Testis (tissue), 3 donors: Measurements from ENCODE around the gene CENPO. TPM values are rescaled to one million over a fixed set of nuclear protein-coding genes. Genes with fewer than 3 reads are reported as not detected.
"Not testable (repeated sequence)": the region's sequence is repeated elsewhere in the genome, so short reads cannot be mapped to it uniquely, and the experiment has no call there.

Experiments
- DNase-seq: peaks from one replicate; pipeline ENCODE4 v3.0.0-alpha.2; 2019
- H3K27ac ChIP-seq, 2 donors: fragments of 200-600 bp; sonication (generic); one replicate each; pipeline ENCODE4 v1.5.1; 2019
- H3K27me3 ChIP-seq: fragments of 200-600 bp; sonication (generic); one replicate; pipeline ENCODE4 v1.5.1; 2019
- H3K36me3 ChIP-seq: fragments of 200-600 bp; sonication (generic); one replicate; pipeline ENCODE4 v1.5.1; 2017; ENCODE audit warnings: low read depth; ENCODE audit errors: missing control alignments
- H3K4me1 ChIP-seq: fragments of 200-600 bp; sonication (generic); one replicate; pipeline ENCODE4 v1.5.1; 2019
- H3K4me3 ChIP-seq, 2 donors: fragments of 200-600 bp; sonication (generic); one replicate each; pipeline ENCODE4 v1.5.1; 2017 to 2019
- H3K9me3 ChIP-seq: fragments of 200-600 bp; sonication (generic); one replicate; pipeline ENCODE4 v1.5.1; 2017
- CTCF ChIP-seq, 3 experiments: fragments of 450-650 bp in 2 of 3; fragments of 200-600 bp in 1 of 3; sonication (generic) in 1 of 3; IDR thresholded peaks; one replicate each; pipeline ENCODE4 v1.5.1; 2016 to 2019; ENCODE audit warnings: antibody characterized with exemption in 3 of 3, mild to moderate bottlenecking in 2 of 3, moderate library complexity in 1 of 3
- POLR2A ChIP-seq: fragments of 450-650 bp; IDR thresholded peaks from one replicate; pipeline ENCODE4 v1.6.1; 2017; ENCODE audit warnings: antibody characterized with exemption, mild to moderate bottlenecking, moderate library complexity
- WGBS, 2 donors: methylation state at CpG; one replicate each; pipeline ENCODE4 v1.1.5; 2018; 5-methylcytosine and 5-hydroxymethylcytosine counted together
- intact Hi-C: fragments of 100-400 bp; cut with DNase I; formaldehyde crosslinking; loops from one replicate; pipeline ENCODE4 v1.15.1; 2023; ENCODE audit warnings: low total_unique reads
- polyA plus RNA-seq: library from polyadenylated mRNA; stranded (reverse); fragments of 350-450 nt; fragmentation: Illumina TruSeq; extraction: RNeasy Lipid Tissue Mini Kit (QIAGEN cat#74804); gene quantifications from one replicate; pipeline ENCODE4 v1.2.3, GENCODE V29; 2014; ENCODE audit warnings: low read depth, low replicate concordance; ENCODE audit not compliant: insufficient read depth
- total RNA-seq, 2 donors: library from RNA; depleted of rRNA; stranded (reverse); fragments of >200 nt; gene quantifications; one replicate each; pipeline ENCODE4 v1.2.3, GENCODE V29; 2016

CENPO gene
- total and polyA plus RNA-seq, 3 donors from 2014 or later, result 27.1 to 41.2 (median 32.8) TPM

GRCh38 chr2:24834733-24835395 is 41.6 kb downstream of the CENPO start:
- no peak overlapping the region for H3K27ac ChIP-seq
- 94 to 95% methylated on average over 16 to 20 of the region's 20 CpGs for WGBS, 2 donors
- no peaks in the 10 kb centered on the region for H3K36me3 ChIP-seq
- no peaks in the 10 kb centered on the region for H3K27me3 ChIP-seq
- no peak for DNase-seq
- TF ChIP-seq POLR2A, result no peak
- no peak for TF ChIP-seq CTCF (IDR thresholded peaks at IDR 0.05)
- intact Hi-C loops, result no loop called here
- H3K4me1 ChIP-seq, result no peaks in the 10 kb centered on the region
- no peaks in the 10 kb centered on the region for H3K9me3 ChIP-seq
- H3K4me3 ChIP-seq, result no peak overlapping the region

GRCh38 chr2:24835411-24835810 is 42.2 kb downstream of the CENPO start:
- H3K27me3 ChIP-seq, H3K4me1 ChIP-seq, DNase-seq, H3K36me3 ChIP-seq, H3K9me3 ChIP-seq, H3K4me3 ChIP-seq, intact Hi-C loops, H3K27ac ChIP-seq: not testable (repeated sequence)
- 92% methylated on average over 8 of the region's 8 CpGs for WGBS, 2 donors

- H3K9me3 ChIP-seq, result no peaks in the 10 kb centered on the region
- no peaks in the 10 kb centered on the region for H3K36me3 ChIP-seq
- no peaks in the 10 kb centered on the region for H3K27me3 ChIP-seq
- 97 to 98% methylated on average over 8 of the region's 8 CpGs for WGBS, 2 donors
- intact Hi-C loops, result no loop called here
- no peak for TF ChIP-seq POLR2A
- no peak for TF ChIP-seq CTCF (IDR thresholded peaks at IDR 0.05)
- no peak overlapping the region for H3K4me3 ChIP-seq
- no peak overlapping the region for H3K27ac ChIP-seq
- DNase-seq, result no peak
- H3K4me1 ChIP-seq, result no peaks in the 10 kb centered on the region
These were observed 43.0 kb downstream of the CENPO start for GRCh38 chr2:24836206-24836605.

- no peak for DNase-seq
- no peaks in the 10 kb centered on the region for H3K4me1 ChIP-seq
- TF ChIP-seq POLR2A (no peak), CTCF (IDR thresholded peaks at IDR 0.05) (no peak)
- 95 to 100% methylated on average over 3 to 9 of the region's 9 CpGs for WGBS, 2 donors
- no peaks in the 10 kb centered on the region for H3K27me3 ChIP-seq
- H3K36me3 ChIP-seq, result no peaks in the 10 kb centered on the region
- intact Hi-C loops, result no loop called here
- no peaks in the 10 kb centered on the region for H3K9me3 ChIP-seq
- no peak overlapping the region for H3K4me3 ChIP-seq
- H3K27ac ChIP-seq, result no peak overlapping the region
These were observed 43.5 kb downstream of the CENPO start for GRCh38 chr2:24836706-24837105.

- 89 to 93% methylated on average over 5 of the region's 5 CpGs for WGBS, 2 donors
- Histone ChIP-seq H3K36me3 (no peaks in the 10 kb centered on the region), H3K4me1 (no peaks in the 10 kb centered on the region), H3K27me3 (no peaks in the 10 kb centered on the region), H3K27ac (no peak overlapping the region), H3K9me3 (no peaks in the 10 kb centered on the region), H3K4me3 (no peak overlapping the region)
- intact Hi-C loops, result no loop called here
- TF ChIP-seq POLR2A, result no peak
- no peak for TF ChIP-seq CTCF (IDR thresholded peaks at IDR 0.05)
- DNase-seq, result no peak
These were observed 44.8 kb downstream of the CENPO start for GRCh38 chr2:24837996-24838513.
